T47D (cell line): ENCODE measurements around the gene RUNX1.

Source experiments
- DNase-seq, 2 experiments: peaks; one replicate each; pipeline versions ENCODE4 v3.0.0 to v3.0.0-alpha.2; 2011 to 2012; ENCODE audit warnings: low read depth in 1 of 2, low spot score in 1 of 2
- JUND ChIP-seq: IDR thresholded peaks from 2 replicates; pipeline ENCODE4 v1.6.1; 2012; ENCODE audit warnings: low read depth
- in situ Hi-C: cut with HindIII; loops from 2 replicates; pipeline ENCODE4 v1.10.0; 2016; ENCODE audit warnings: low sequenced_read_pairs, low pct_unique_long_range_greater_than_20kb

RUNX1 gene

DNA sequence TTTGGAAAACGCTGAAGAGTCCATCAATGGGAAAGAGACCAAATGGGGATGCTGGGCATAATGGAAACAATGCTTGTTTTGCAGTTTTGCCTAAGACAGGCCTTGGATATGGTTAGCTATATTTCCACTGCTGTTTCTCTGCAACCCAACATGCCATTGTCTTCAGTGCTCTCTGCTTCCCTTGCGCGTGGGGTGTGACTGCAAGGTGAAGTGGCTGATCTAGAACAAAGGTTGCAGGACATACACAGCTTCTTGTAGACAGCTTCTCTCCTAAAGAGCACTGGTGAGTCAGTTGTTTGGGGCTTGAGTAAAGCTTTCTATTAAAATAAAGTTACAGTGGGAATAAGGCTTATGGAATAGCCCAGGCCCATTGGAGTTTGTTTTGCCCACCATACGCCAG, 33.0 kb downstream of the RUNX1 start:
- no peak for DNase-seq
- no peak for TF ChIP-seq JUND
- in situ Hi-C loops: no loop called here

DNA sequence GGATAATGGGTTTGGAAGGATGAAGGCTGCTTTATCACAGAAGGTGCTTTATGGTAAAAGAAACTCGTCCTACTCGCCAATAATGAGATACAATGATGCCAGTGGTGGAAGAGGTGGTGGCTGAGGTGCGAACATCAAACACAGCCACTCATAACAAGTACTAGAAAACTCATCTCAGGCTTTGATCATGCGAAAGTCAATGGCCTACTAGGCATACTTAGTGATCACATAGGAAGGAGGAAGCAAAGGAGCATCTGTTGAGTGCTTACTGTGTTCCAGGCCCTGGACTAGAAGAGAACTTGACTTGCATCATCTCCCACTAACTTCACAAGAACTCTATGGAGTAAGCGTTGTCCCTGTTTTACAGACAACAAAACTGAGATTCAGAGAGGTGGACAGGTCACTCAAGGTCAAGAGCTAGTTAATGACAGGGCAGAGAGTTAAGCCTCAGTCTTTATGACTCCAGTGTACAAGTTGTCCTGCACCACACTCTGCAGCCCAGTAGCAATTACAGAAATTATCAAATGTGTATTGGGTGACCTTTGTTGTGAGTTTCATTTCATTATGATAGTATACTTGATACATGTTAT, 33.6 kb downstream of the RUNX1 start:
- no peak for DNase-seq
- TF ChIP-seq JUND: no peak

DNA sequence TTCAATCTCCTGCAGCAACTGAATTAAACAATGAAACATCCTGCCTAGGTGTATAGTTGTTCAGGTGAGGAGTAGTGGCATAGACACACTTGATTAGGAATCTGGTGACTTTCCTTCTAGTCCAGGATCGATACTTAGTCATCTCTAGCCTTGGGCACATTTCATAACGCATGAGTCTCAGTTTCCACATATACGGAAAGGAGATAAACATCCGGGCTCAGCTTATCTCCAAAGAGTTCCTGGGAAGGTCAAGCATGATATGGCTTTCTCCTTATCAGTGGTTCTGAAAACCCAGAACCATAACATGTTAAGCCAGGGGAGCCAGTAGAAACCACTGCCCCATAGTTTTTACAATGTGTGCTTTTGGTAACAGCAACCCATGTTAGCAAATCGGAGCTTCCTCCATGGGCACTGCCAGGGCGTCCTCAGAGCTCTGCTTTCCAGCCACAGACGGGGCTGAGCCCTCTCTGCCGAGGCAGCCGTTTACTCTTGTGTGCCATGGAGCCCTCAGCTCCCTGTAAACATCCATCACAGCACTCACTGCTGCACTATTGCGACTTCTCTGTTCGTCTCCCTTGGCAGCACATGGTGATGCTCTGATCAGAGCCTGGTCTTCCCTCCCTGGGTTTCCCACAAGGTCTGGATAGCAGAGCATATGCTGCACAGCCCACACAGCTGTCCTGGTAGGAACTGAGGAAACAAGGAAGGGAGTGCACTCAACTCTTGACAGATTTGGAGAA, 34.6 kb downstream of the RUNX1 start:
- no peak for TF ChIP-seq JUND
- DNase-seq: no peak
- in situ Hi-C loops: no loop called here

More for the DNA sequence above, 33.6 kb downstream of the RUNX1 start:
- in situ Hi-C loops: no loop called here

DNA sequence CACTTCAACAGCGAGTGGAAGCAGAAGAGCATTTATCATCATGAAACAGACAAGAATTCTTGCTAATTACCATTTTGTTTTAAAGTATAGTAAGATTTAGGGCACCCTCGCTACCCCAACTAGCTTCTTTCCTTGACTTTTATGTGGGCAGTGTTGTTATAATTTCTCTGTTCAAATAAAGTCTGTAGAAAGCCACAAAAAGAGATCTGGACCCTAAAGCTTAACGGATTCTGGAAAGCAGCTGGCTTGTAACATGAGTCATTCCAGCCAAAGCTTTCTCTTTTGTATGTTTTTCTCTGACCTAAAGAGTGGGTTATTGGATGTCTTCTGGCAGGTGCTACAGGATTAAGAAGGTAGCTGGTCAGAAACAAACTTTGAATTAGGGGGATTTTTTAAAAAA, 37.4 kb downstream of the RUNX1 start:
- no peak for TF ChIP-seq JUND
- DNase-seq: no peak
- in situ Hi-C loops: no loop called here

- no peak for DNase-seq
- TF ChIP-seq JUND: no peak
- in situ Hi-C loops: no loop called here
Measured at GRCh38 chr21:35010447-35010846, 38.7 kb downstream of the RUNX1 start.

DNA sequence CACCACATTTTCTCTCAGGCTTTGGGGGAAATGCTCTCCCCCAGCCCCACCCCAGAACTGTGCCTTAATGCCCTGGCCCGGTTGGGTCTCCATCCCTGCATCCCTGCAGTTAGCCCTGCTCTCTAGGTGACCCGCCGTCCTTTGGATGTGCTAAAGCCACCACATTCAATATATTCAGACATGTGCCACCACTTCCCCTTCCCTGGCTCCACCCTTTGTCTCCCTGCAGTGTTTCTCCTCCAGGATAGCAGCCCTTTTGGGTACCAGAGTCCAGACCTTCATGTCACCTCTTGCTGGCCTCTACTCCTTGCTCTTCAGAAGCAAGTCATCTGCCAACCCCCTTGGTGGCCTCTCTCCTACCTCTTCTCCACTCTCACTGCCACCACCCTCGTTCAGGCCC, 41.8 kb downstream of the RUNX1 start:
- TF ChIP-seq JUND: no peak
- in situ Hi-C loops: no loop called here
- DNase-seq: no peak

DNA sequence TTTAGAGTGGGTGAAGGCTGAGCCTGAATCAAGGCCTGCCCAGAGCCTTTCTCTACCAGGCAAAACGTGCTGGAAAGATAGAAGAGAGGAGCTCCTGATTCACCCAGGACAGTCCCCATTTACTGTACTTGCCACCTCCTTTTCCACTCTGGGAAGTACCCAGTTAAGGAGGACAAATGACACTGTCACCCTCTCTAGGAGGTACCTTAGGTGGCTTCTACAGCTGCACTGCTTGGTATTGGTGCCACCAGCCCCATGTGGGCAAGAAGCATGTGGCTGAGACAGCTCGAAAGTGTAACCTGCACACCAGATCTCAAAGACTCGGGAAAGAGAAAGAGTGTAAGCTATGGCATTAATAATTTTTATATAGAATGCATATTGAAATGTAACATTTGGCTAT, 42.3 kb downstream of the RUNX1 start:
- no peak for TF ChIP-seq JUND
- in situ Hi-C loops: no loop called here
- DNase-seq: no peak

GRCh38 chr21:35006248-35006647, 42.9 kb downstream of the RUNX1 start:
- in situ Hi-C loops: no loop called here
- TF ChIP-seq JUND: no peak
- DNase-seq: no peak

- DNase-seq: no peak
- no peak for TF ChIP-seq JUND
- in situ Hi-C loops: no loop called here
Measured at GRCh38 chr21:35005560-35006224, 43.4 kb downstream of the RUNX1 start.

DNA sequence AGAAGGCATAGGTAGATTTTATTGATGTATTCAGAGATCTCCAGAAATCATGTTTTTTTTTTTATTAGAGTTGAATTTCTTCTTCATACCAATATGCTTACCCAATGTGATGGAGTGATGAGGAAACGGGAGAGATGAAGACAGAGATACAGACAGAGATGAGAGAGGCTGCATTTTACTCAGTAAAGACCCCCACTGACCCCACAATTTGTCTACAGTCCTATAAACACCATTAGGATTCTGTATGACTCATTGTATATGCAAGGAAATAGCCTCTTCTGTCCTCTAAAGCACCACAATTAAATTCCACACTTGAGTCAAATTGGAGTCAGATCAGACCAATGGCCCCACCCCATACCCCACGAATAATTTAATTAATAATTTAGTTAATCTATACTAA, 44.0 kb downstream of the RUNX1 start:
- in situ Hi-C loops: no loop called here
- no peak for TF ChIP-seq JUND
- DNase-seq: no peak

DNA sequence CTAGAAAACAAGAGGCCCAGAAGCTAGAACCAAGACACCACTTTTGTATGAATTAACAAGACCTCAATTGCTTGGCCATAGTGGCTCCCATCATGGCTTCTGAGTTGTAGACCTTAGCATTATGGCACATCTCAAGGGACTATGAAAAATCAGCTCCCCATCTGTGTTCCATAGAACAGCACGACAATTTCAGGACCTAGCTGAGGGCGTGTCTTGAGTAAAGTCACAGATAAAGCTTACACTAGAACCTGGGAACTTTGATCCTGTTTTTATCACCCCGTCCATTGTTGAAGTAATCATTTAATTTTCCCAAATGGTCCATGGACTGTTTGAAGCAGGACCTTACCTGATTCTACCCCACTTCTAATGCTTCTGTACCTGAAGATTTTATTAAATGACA, 44.8 kb downstream of the RUNX1 start:
- TF ChIP-seq JUND: no peak
- in situ Hi-C loops: no loop called here
- no peak for DNase-seq

DNA sequence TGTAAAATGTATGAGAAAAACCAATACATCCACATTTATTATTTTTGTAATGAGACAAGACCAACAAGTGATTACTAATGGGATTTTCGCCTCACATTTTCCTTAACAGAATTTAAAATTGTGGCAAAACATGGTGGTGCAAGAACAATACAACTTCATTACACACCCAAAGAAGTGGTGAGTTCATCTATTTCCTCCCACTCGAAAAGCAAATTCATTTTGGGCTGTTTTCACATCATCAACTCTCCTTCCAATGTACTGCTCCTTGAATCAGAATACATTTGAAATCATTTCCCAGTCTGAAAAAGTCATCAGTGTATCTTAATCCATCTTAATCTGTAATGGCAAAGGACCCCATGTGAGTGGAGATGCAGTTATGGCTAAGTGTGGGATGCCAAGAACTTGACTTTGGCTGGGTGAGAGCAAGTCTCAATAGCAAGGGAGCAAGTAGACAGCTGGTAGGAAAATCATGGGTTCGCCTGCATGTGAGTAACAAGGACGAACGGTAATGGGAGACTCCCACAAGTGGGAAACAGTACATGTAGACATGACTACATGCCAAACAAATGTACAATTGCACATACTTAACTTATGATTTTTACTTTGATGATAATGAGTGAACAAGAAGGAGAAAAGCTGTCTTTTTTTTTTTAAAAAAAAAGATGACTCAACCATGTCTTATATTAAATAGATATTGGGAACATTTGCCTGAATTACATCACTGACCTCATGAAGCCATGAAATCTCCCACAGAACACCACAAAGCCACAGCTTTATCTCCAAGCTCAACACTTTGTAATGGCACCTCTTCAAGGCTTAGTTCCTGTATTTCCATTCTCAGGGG, 46.0 kb downstream of the RUNX1 start:
- TF ChIP-seq JUND: no peak
- no peak for DNase-seq
- in situ Hi-C loops: no loop called here
